T-helper 2 cell treated with Interferon-gamma antibody and Interleukin-4, amounts not matched to agents 5 μg/mL and 100 μg/mL, for 36 hours (primary cell): ENCODE measurements around the gene ZNF571.

ENCODE experiments used
- DNase-seq: peaks from one replicate; pipeline ENCODE4 v3.0.0; 2021; ENCODE audit warnings: low spot score
- H3K27ac Mint-ChIP-seq: one replicate; pipeline ENCODE4 v1.8.0; 2021; ENCODE audit warnings: mild to moderate bottlenecking, mixed read lengths
- H3K27me3 Mint-ChIP-seq: one replicate; pipeline ENCODE4 v1.8.0; 2021; ENCODE audit warnings: low read depth, mixed read lengths
- H3K36me3 Mint-ChIP-seq: one replicate; pipeline ENCODE4 v1.8.0; 2021; ENCODE audit warnings: low read depth, mixed read lengths
- H3K4me1 Mint-ChIP-seq: one replicate; pipeline ENCODE4 v1.8.0; 2021; ENCODE audit warnings: low read depth, mixed read lengths
- H3K4me3 Mint-ChIP-seq: one replicate; pipeline ENCODE4 v1.8.0; 2022; ENCODE audit warnings: mild to moderate bottlenecking, moderate library complexity, mixed read lengths
- H3K9me3 Mint-ChIP-seq: one replicate; pipeline ENCODE4 v1.8.0; 2021; ENCODE audit warnings: mixed read lengths

The ZNF571 gene

DNA sequence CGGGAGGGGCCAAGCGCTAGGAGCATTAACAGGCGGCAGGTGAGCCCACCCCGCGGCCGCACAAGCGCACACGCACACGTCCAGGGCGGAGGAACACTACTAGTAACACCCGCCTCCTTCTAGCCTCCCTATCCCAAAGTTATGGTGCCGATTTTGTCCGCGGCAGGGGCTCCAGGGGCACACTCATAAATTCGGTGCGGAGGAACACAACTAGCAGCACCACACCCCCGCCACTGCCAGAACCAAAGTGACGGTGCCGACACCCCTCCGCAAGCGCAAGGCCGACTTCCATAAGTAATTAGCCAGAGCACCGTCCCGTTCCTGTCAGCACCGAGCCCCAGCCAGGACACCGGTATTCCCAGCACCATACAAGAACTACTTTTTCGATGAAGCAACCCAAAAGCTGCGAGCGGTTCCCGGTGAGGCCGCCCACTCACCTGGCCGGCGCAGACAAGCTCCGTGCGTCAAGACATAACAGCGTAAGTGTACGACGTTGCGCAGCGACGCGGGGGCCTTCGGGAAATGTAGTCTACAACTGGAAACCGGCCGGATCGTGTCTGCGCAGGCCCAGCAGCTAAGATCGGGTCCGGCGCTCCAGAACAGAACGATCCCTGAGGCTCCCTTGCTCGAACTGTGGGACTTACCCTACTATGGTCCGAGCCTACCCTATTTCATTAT lies at the start of gene ZNF571, which contains the start of gene ZNF540:
Gene ZNF571, minus strand, starts transcription at position 489 of the 678 bp plus-strand sequence. CDS start 8,116 bp downstream, outside the sequence.
Gene ZNF540, plus strand, starts transcription at position 573 of the 678 bp plus-strand sequence. CDS start 3,572 bp downstream, outside the sequence.
- peak within 1 kb of the TSS; percentile 96 for H3K4me3 Mint-ChIP-seq
- H3K27ac Mint-ChIP-seq, result peak within 1 kb of the TSS; percentile 91
- peaks cover 4% of the 10 kb centered on the region for H3K36me3 Mint-ChIP-seq
- DNase-seq, result peak; percentile 90
- H3K27me3 Mint-ChIP-seq, result no peaks in the 10 kb centered on the region
- peaks cover 55% of the 10 kb centered on the region for H3K9me3 Mint-ChIP-seq
- H3K4me1 Mint-ChIP-seq, result peaks cover 19% of the 10 kb centered on the region

- DNase-seq, result no peak
- Mint-ChIP-seq H3K27me3 (no peaks in the 10 kb centered on the region), H3K9me3 (peaks cover 63% of the 10 kb centered on the region), H3K4me1 (no peaks in the 10 kb centered on the region), H3K27ac (no peak overlapping the region), H3K4me3 (no peak overlapping the region), H3K36me3 (peaks cover 44% of the 10 kb centered on the region)
Measured at GRCh38 chr19:37635076-37636056, 40.8 kb upstream of the ZNF571 start.

DNA sequence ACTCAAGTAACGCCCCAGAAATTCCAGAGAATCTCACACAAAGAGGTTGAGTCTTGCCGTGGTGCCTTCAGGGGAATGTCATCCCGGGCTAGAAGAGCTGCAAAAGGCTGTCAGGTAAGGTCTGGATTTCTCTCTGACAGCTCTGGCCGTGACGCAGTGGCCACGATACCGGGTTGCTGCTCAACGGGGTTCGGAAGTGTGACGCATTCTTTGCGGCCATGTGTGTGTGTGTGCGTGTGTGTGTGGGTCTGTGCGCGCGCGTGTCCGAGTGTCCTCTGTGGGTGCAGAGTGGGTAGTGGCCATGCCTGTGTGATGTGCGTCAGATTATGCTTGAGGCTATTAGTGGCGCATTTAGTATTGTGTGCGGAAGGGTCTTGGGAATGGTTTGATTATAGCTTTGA lies 390 bp upstream of the ZNF571 start:
- H3K4me3 Mint-ChIP-seq, result peak overlapping the region; percentile 96
- H3K36me3 Mint-ChIP-seq, result peaks cover 4% of the 10 kb centered on the region
- peaks cover 19% of the 10 kb centered on the region for H3K4me1 Mint-ChIP-seq
- H3K27me3 Mint-ChIP-seq, result no peaks in the 10 kb centered on the region
- H3K27ac Mint-ChIP-seq, result peak overlapping the region; percentile 91
- peaks cover 59% of the 10 kb centered on the region for H3K9me3 Mint-ChIP-seq
- peak; percentile 55 for DNase-seq

- Mint-ChIP-seq H3K27me3 (no peaks in the 10 kb centered on the region), H3K9me3 (peaks cover 58% of the 10 kb centered on the region), H3K4me3 (peak overlapping the region; percentile 96), H3K36me3 (peaks cover 4% of the 10 kb centered on the region), H3K4me1 (peaks cover 19% of the 10 kb centered on the region), H3K27ac (peak overlapping the region; percentile 91)
- DNase-seq, result no peak
Measured at GRCh38 chr19:37593996-37594303, 642 bp downstream of the ZNF571 start.

GRCh38 chr19:37583340-37583739 lies 11.3 kb downstream of the ZNF571 start:
- H3K36me3 Mint-ChIP-seq, result peaks cover 17% of the 10 kb centered on the region
- peaks cover 34% of the 10 kb centered on the region for H3K9me3 Mint-ChIP-seq
- H3K4me1 Mint-ChIP-seq, result no peaks in the 10 kb centered on the region
- no peak overlapping the region for H3K4me3 Mint-ChIP-seq
- no peak for DNase-seq
- H3K27ac Mint-ChIP-seq, result no peak overlapping the region
- H3K27me3 Mint-ChIP-seq, result no peaks in the 10 kb centered on the region

- H3K36me3 Mint-ChIP-seq, result peaks cover 10% of the 10 kb centered on the region
- DNase-seq, result no peak
Measured at GRCh38 chr19:37572203-37572602, 22.4 kb downstream of the ZNF571 start.

DNA sequence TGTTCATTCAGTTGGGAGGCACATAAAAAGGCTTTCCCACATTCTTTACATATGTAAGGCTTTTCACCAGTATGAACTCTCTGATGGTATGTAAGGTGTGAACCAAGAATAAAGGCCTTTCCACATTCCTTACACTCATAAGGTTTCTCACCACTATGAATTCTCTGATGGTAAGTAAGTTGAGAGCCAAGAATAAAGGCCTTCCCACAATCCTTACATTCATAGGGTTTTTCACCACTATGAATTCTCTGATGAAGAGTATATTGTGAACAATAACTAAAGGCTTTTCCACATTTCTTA lies 29.3 kb downstream of the ZNF571 start:
- no peak overlapping the region for H3K27ac Mint-ChIP-seq
- H3K27me3 Mint-ChIP-seq, result no peaks in the 10 kb centered on the region
- peaks cover 12% of the 10 kb centered on the region for H3K36me3 Mint-ChIP-seq
- DNase-seq, result no peak
- no peak overlapping the region for H3K4me3 Mint-ChIP-seq
- H3K4me1 Mint-ChIP-seq, result no peaks in the 10 kb centered on the region
- peaks cover 73% of the 10 kb centered on the region for H3K9me3 Mint-ChIP-seq

More at GRCh38 chr19:37572203-37572602, 22.4 kb downstream of the ZNF571 start:
- Mint-ChIP-seq H3K27me3 (no peaks in the 10 kb centered on the region), H3K4me1 (no peaks in the 10 kb centered on the region), H3K27ac (no peak overlapping the region), H3K9me3 (peaks cover 55% of the 10 kb centered on the region), H3K4me3 (no peak overlapping the region)

GRCh38 chr19:37564624-37565369 lies 29.8 kb downstream of the ZNF571 start:
- Mint-ChIP-seq H3K4me1 (no peaks in the 10 kb centered on the region), H3K27ac (no peak overlapping the region), H3K4me3 (no peak overlapping the region), H3K9me3 (peaks cover 69% of the 10 kb centered on the region), H3K36me3 (peaks cover 11% of the 10 kb centered on the region), H3K27me3 (no peaks in the 10 kb centered on the region)
- no peak for DNase-seq

GRCh38 chr19:37563518-37563917 lies 31.1 kb downstream of the ZNF571 start:
- H3K4me1 Mint-ChIP-seq, result no peaks in the 10 kb centered on the region
- no peak overlapping the region for H3K27ac Mint-ChIP-seq
- no peak for DNase-seq

GRCh38 chr19:37551129-37551993 lies 43.2 kb downstream of the ZNF571 start:
- peak; percentile 58 for DNase-seq
- Mint-ChIP-seq H3K27ac (peak overlapping the region; percentile 85), H3K9me3 (peaks cover 63% of the 10 kb centered on the region), H3K4me1 (no peaks in the 10 kb centered on the region), H3K27me3 (no peaks in the 10 kb centered on the region), H3K4me3 (peak overlapping the region; percentile 84), H3K36me3 (peaks cover 2% of the 10 kb centered on the region)

More at GRCh38 chr19:37563518-37563917, 31.1 kb downstream of the ZNF571 start:
- no peaks in the 10 kb centered on the region for H3K27me3 Mint-ChIP-seq
- peaks cover 73% of the 10 kb centered on the region for H3K9me3 Mint-ChIP-seq
- peaks cover 11% of the 10 kb centered on the region for H3K36me3 Mint-ChIP-seq
- no peak overlapping the region for H3K4me3 Mint-ChIP-seq

GRCh38 chr19:37537391-37537947 lies 57.1 kb downstream of the ZNF571 start:
- no peak overlapping the region for H3K27ac Mint-ChIP-seq
- no peak overlapping the region for H3K4me3 Mint-ChIP-seq
- peaks cover 10% of the 10 kb centered on the region for H3K36me3 Mint-ChIP-seq
- DNase-seq, result no peak
- H3K4me1 Mint-ChIP-seq, result no peaks in the 10 kb centered on the region
- peaks cover 48% of the 10 kb centered on the region for H3K9me3 Mint-ChIP-seq
- H3K27me3 Mint-ChIP-seq, result no peaks in the 10 kb centered on the region

DNA sequence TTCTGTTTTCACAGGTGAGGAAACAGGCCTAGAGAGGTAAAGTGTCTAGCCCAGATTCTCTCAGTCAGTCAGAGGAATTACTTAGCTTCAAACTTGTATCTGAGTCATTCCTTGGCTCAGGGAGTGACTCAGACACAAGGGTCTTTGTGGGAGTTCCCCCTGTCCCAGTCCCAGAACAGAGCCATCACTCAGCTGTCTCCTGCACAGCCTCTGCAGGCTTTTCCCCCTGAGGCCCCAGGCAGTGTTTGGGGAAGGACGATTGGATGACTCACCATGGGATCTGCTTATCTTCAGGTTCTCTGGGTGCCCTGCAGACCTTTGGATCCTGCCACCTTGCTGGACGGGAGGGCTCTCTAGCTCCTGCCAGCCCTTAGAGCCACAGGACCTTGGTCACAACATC lies 74.7 kb downstream of the ZNF571 start:
- Mint-ChIP-seq H3K36me3 (peaks cover 3% of the 10 kb centered on the region), H3K27ac (no peak overlapping the region), H3K4me1 (no peaks in the 10 kb centered on the region), H3K9me3 (peaks cover 46% of the 10 kb centered on the region), H3K27me3 (no peaks in the 10 kb centered on the region), H3K4me3 (no peak overlapping the region)
- DNase-seq, result no peak
